ENCODE measurements around the gene RAB3IL1.

The RAB3IL1 gene

GRCh38 chr11:61935861-61936260 lies 18.5 kb upstream of the RAB3IL1 start:
- H3K4me3 ChIP-seq: no peak overlapping the region
- no peaks in the 10 kb centered on the region for H3K27me3 ChIP-seq
- peaks cover 36% of the 10 kb centered on the region for H3K9me3 ChIP-seq
- no peaks in the 10 kb centered on the region for H3K4me1 ChIP-seq
- H3K27ac ChIP-seq: no peak overlapping the region
- H4K20me1 ChIP-seq: no peaks in the 10 kb centered on the region
- no peak overlapping the region for H3K9ac ChIP-seq
- TF ChIP-seq Cebpa-rat (IDR thresholded peaks at IDR 0.05): no peak
- H3K36me3 ChIP-seq: no peaks in the 10 kb centered on the region
- H3K4me2 ChIP-seq: no peak overlapping the region

- H3K9me3 ChIP-seq: peaks cover 9% of the 10 kb centered on the region
- no peaks in the 10 kb centered on the region for H3K36me3 ChIP-seq
- TF ChIP-seq Cebpa-rat (IDR thresholded peaks at IDR 0.05): no peak
- no peaks in the 10 kb centered on the region for H3K27me3 ChIP-seq
- H3K4me2 ChIP-seq: no peak overlapping the region
- no peak overlapping the region for H3K4me3 ChIP-seq
- no peaks in the 10 kb centered on the region for H4K20me1 ChIP-seq
- no peak overlapping the region for H3K27ac ChIP-seq
- H3K9ac ChIP-seq: no peak overlapping the region
- no peaks in the 10 kb centered on the region for H3K4me1 ChIP-seq
These were observed 13.6 kb upstream of the RAB3IL1 start for GRCh38 chr11:61930933-61931332.

GRCh38 chr11:61928606-61929005 lies 11.2 kb upstream of the RAB3IL1 start:
- no peak overlapping the region for H3K27ac ChIP-seq
- no peak overlapping the region for H3K9ac ChIP-seq
- no peaks in the 10 kb centered on the region; the same call in 1 of the 2 replicates for H3K9me3 ChIP-seq
- H4K20me1 ChIP-seq: no peaks in the 10 kb centered on the region
- H3K27me3 ChIP-seq: no peaks in the 10 kb centered on the region
- no peak for TF ChIP-seq Cebpa-rat (IDR thresholded peaks at IDR 0.05)
- peaks cover 3% of the 10 kb centered on the region; the same call in 1 of the 2 replicates for H3K4me1 ChIP-seq
- no peaks in the 10 kb centered on the region for H3K36me3 ChIP-seq
- no peak overlapping the region for H3K4me3 ChIP-seq
- H3K4me2 ChIP-seq: no peak overlapping the region

- no peak overlapping the region for H3K4me2 ChIP-seq
- H3K9ac ChIP-seq: no peak overlapping the region
- H3K4me1 ChIP-seq: peaks cover 14% of the 10 kb centered on the region
- no peak overlapping the region for H3K4me3 ChIP-seq
- H3K27me3 ChIP-seq: no peaks in the 10 kb centered on the region
- no peaks in the 10 kb centered on the region for H3K36me3 ChIP-seq
- TF ChIP-seq Cebpa-rat (IDR thresholded peaks at IDR 0.05): no peak
- no peaks in the 10 kb centered on the region; the same call in 1 of the 2 replicates for H3K9me3 ChIP-seq
- H3K27ac ChIP-seq: no peak overlapping the region
- H4K20me1 ChIP-seq: no peaks in the 10 kb centered on the region
These were observed 10.1 kb upstream of the RAB3IL1 start for GRCh38 chr11:61927501-61927900.

- no peak overlapping the region for H3K27ac ChIP-seq
- no peak for TF ChIP-seq Cebpa-rat (IDR thresholded peaks at IDR 0.05)
- no peaks in the 10 kb centered on the region for H3K36me3 ChIP-seq
- no peaks in the 10 kb centered on the region for H3K27me3 ChIP-seq
- no peak overlapping the region for H3K4me3 ChIP-seq
- no peaks in the 10 kb centered on the region; the same call in 1 of the 2 replicates for H3K9me3 ChIP-seq
- H3K4me1 ChIP-seq: peaks cover 27% of the 10 kb centered on the region
- H4K20me1 ChIP-seq: no peaks in the 10 kb centered on the region
- H3K9ac ChIP-seq: no peak overlapping the region
- no peak overlapping the region for H3K4me2 ChIP-seq
These were observed 8.9 kb upstream of the RAB3IL1 start for GRCh38 chr11:61926235-61926634.

GRCh38 chr11:61925736-61926135 lies 8.4 kb upstream of the RAB3IL1 start:
- peaks cover 29% of the 10 kb centered on the region for H3K4me1 ChIP-seq
- H3K27ac ChIP-seq: no peak overlapping the region
- no peaks in the 10 kb centered on the region for H3K36me3 ChIP-seq
- no peaks in the 10 kb centered on the region; the same call in 1 of the 2 replicates for H3K9me3 ChIP-seq
- H3K27me3 ChIP-seq: no peaks in the 10 kb centered on the region
- no peak overlapping the region for H3K9ac ChIP-seq
- no peak overlapping the region for H3K4me3 ChIP-seq
- TF ChIP-seq Cebpa-rat (IDR thresholded peaks at IDR 0.05): no peak
- H3K4me2 ChIP-seq: no peak overlapping the region
- H4K20me1 ChIP-seq: no peaks in the 10 kb centered on the region

- H3K9me3 ChIP-seq: no peaks in the 10 kb centered on the region; the same call in 1 of the 2 replicates
- H3K27me3 ChIP-seq: peaks cover 14% of the 10 kb centered on the region
- no peak overlapping the region for H3K4me2 ChIP-seq
- no peak overlapping the region for H3K9ac ChIP-seq
- H3K36me3 ChIP-seq: no peaks in the 10 kb centered on the region
- no peak for TF ChIP-seq Cebpa-rat (IDR thresholded peaks at IDR 0.05)
- H3K4me1 ChIP-seq: peaks cover 40% of the 10 kb centered on the region
- no peak overlapping the region for H3K4me3 ChIP-seq
- no peak overlapping the region for H3K27ac ChIP-seq
- H4K20me1 ChIP-seq: no peaks in the 10 kb centered on the region
These were observed 6.7 kb upstream of the RAB3IL1 start for GRCh38 chr11:61924064-61924455.

GRCh38 chr11:61923166-61924063 lies 6.0 kb upstream of the RAB3IL1 start:
- no peaks in the 10 kb centered on the region for H3K36me3 ChIP-seq
- H3K9me3 ChIP-seq: no peaks in the 10 kb centered on the region; the same call in 1 of the 2 replicates
- H3K4me2 ChIP-seq: peak overlapping the region; percentile 63
- no peak overlapping the region for H3K9ac ChIP-seq
- H3K27me3 ChIP-seq: peaks cover 21% of the 10 kb centered on the region
- no peak overlapping the region for H3K4me3 ChIP-seq
- H3K27ac ChIP-seq: no peak overlapping the region
- peaks cover 42% of the 10 kb centered on the region for H3K4me1 ChIP-seq
- H4K20me1 ChIP-seq: no peaks in the 10 kb centered on the region
- no peak for TF ChIP-seq Cebpa-rat (IDR thresholded peaks at IDR 0.05)

- H3K4me2 ChIP-seq: peak overlapping the region; percentile 63
- peaks cover 29% of the 10 kb centered on the region for H3K27me3 ChIP-seq
- no peaks in the 10 kb centered on the region for H3K36me3 ChIP-seq
- TF ChIP-seq Cebpa-rat (IDR thresholded peaks at IDR 0.05): no peak
- no peaks in the 10 kb centered on the region for H4K20me1 ChIP-seq
- no peak overlapping the region for H3K4me3 ChIP-seq
- H3K9me3 ChIP-seq: no peaks in the 10 kb centered on the region
- peaks cover 44% of the 10 kb centered on the region for H3K4me1 ChIP-seq
- H3K9ac ChIP-seq: no peak overlapping the region
- H3K27ac ChIP-seq: no peak overlapping the region
These were observed 5.2 kb upstream of the RAB3IL1 start for GRCh38 chr11:61922539-61922938.

- Histone ChIP-seq H3K36me3 (no peaks in the 10 kb centered on the region), H3K9ac (no peak overlapping the region), H4K20me1 (no peaks in the 10 kb centered on the region), H3K27me3 (peaks cover 40% of the 10 kb centered on the region), H3K4me3 (no peak overlapping the region), H3K4me2 (peak overlapping the region; percentile 63; the same call in 1 of the 2 replicates), H3K27ac (no peak overlapping the region), H3K4me1 (peaks cover 49% of the 10 kb centered on the region), H3K9me3 (no peaks in the 10 kb centered on the region)
- no peak for TF ChIP-seq Cebpa-rat (IDR thresholded peaks at IDR 0.05)
These were observed 4.1 kb upstream of the RAB3IL1 start for GRCh38 chr11:61921446-61921845.

Data from BLaER1 (cell line).